IMR-90 (cell line): ENCODE measurements around the gene SDK1. TPM values are rescaled to one million over a fixed set of nuclear protein-coding genes. Genes with fewer than 3 reads are reported as not detected.

Experiments
- ATAC-seq: fragments of 200-7000 bp; cut with Tn5 transposase; 2 replicates; pipeline ENCODE4 v1.9.1; 2020; ENCODE audit warnings: low read depth, mild to moderate bottlenecking, moderate library complexity
- BruUV-seq: library from RNA; stranded (reverse); fragments of 400-500 nt; replicated peaks from 2 replicates; lab custom pipeline; 2021; lab: Mats Ljungman, UMichigan
- CTCF ChIA-PET: fragments of 300-600 bp; formaldehyde crosslinking; extraction: SDS; loops from one replicate; lab custom pipeline; 2021; ENCODE audit warnings: antibody characterized with exemption; lab: Yijun Ruan, JAX
- POLR2A ChIA-PET: fragments of 300-600 bp; sonication (Branson Sonifier 250); formaldehyde crosslinking; loops from one replicate; lab custom pipeline; 2022; ENCODE audit warnings: antibody characterized with exemption; ENCODE audit not compliant: unreplicated experiment; lab: Charles Lee
- DNase-seq: peaks from one replicate; pipeline ENCODE4 v3.0.0; 2013
- H2AFZ ChIP-seq: replicated peaks from 2 replicates; pipeline ENCODE3; 2013; ENCODE audit warnings: low read length, mild to moderate bottlenecking; ENCODE audit not compliant: poor library complexity
- H2AK5ac ChIP-seq: 2 replicates; pipeline ENCODE4 v1.6.1; 2013; ENCODE audit warnings: low read depth, low read length, inconsistent platforms
- H2AK9ac ChIP-seq: replicated peaks from 2 replicates; pipeline ENCODE3; 2013; ENCODE audit warnings: mild to moderate bottlenecking, low read depth, low read length, moderate library complexity; ENCODE audit not compliant: poor library complexity
- H2BK120ac ChIP-seq: 2 replicates; pipeline ENCODE4 v1.6.1; 2013; ENCODE audit warnings: low read depth, low read length, inconsistent platforms
- H2BK15ac ChIP-seq: 3 replicates; pipeline ENCODE4 v1.6.1; 2013; ENCODE audit warnings: low read depth, low read length, inconsistent platforms
- H2BK20ac ChIP-seq: 2 replicates; pipeline ENCODE4 v1.6.1; 2013; ENCODE audit warnings: low read depth, mild to moderate bottlenecking, inconsistent platforms, low read length, moderate library complexity
- H2BK5ac ChIP-seq: 2 replicates; pipeline ENCODE4 v1.6.1; 2013; ENCODE audit warnings: mild to moderate bottlenecking, low read depth, low read length, inconsistent platforms; ENCODE audit not compliant: poor library complexity, severe bottlenecking
- H3K14ac ChIP-seq: replicated peaks from 2 replicates; pipeline ENCODE4 v1.6.1; 2013; ENCODE audit warnings: low read depth, low read length, inconsistent platforms
- H3K18ac ChIP-seq: 2 replicates; pipeline ENCODE4 v1.6.1; 2013; ENCODE audit warnings: low read depth, low read length, control low read depth
- H3K23ac ChIP-seq: 2 replicates; pipeline ENCODE4 v1.6.1; 2013; ENCODE audit warnings: low read depth, low read length, inconsistent platforms
- H3K27ac ChIP-seq: 2 replicates; pipeline ENCODE4 v1.5.1; 2013; ENCODE audit warnings: mild to moderate bottlenecking, control low read depth, low read length; ENCODE audit not compliant: insufficient read depth
- H3K27me3 ChIP-seq: 2 replicates; pipeline ENCODE4 v1.6.1; 2013; ENCODE audit warnings: low read length; ENCODE audit not compliant: control insufficient read depth, insufficient read depth
- H3K36me3 ChIP-seq: 2 replicates; pipeline ENCODE4 v1.6.1; 2013; ENCODE audit warnings: low read length, mixed read lengths; ENCODE audit not compliant: control insufficient read depth, insufficient read depth
- H3K4ac ChIP-seq: 2 replicates; pipeline ENCODE4 v1.6.1; 2013; ENCODE audit warnings: low read depth, low read length, inconsistent platforms
- H3K4me1 ChIP-seq: 2 replicates; pipeline ENCODE4 v1.6.1; 2013; ENCODE audit warnings: low read length, mixed read lengths; ENCODE audit not compliant: control insufficient read depth, insufficient read depth
- H3K4me2 ChIP-seq: 2 replicates; pipeline ENCODE4 v1.6.1; 2013; ENCODE audit warnings: low read depth, mild to moderate bottlenecking, control low read depth, low read length, moderate library complexity
- H3K4me3 ChIP-seq: 2 replicates; pipeline ENCODE4 v1.5.1; 2013; ENCODE audit warnings: low read depth, mild to moderate bottlenecking, control low read depth, low read length, moderate library complexity; ENCODE audit not compliant: insufficient read depth
- H3K56ac ChIP-seq: 2 replicates; pipeline ENCODE4 v1.6.1; 2013; ENCODE audit warnings: low read length, inconsistent platforms; ENCODE audit not compliant: insufficient read depth; ENCODE audit errors: extremely low read depth
- H3K79me1 ChIP-seq, 2 experiments: 2 replicates each; pipeline ENCODE4 v1.6.1; 2013; ENCODE audit warnings: low read length in 2 of 2, inconsistent platforms in 1 of 2, low read depth in 1 of 2
- H3K9ac ChIP-seq: 2 replicates; pipeline ENCODE4 v1.6.1; 2013; ENCODE audit warnings: low read depth, low read length, control low read depth
- H3K9me1 ChIP-seq: 2 replicates; pipeline ENCODE4 v1.6.1; 2013; ENCODE audit warnings: low read length, inconsistent platforms; ENCODE audit not compliant: insufficient read depth
- H3K9me3 ChIP-seq: 2 replicates; pipeline ENCODE4 v1.6.1; 2013; ENCODE audit warnings: low read length; ENCODE audit not compliant: control insufficient read depth, insufficient read depth
- H4K20me1 ChIP-seq: 2 replicates; pipeline ENCODE4 v1.6.1; 2013; ENCODE audit warnings: low read length, inconsistent platforms; ENCODE audit not compliant: insufficient read depth
- H4K5ac ChIP-seq: 2 replicates; pipeline ENCODE4 v1.6.1; 2013; ENCODE audit warnings: mild to moderate bottlenecking, low read depth, low read length, control low read depth
- H4K8ac ChIP-seq, 2 experiments: 2 replicates each; pipeline ENCODE4 v1.6.1; 2013; ENCODE audit warnings: low read depth in 2 of 2, low read length in 2 of 2, control low read depth in 1 of 2, inconsistent platforms in 1 of 2
- H4K91ac ChIP-seq: 2 replicates; pipeline ENCODE4 v1.6.1; 2013; ENCODE audit warnings: low read depth, low read length, inconsistent platforms; ENCODE audit not compliant: insufficient read depth
- FOS ChIP-seq: fragments of 150-350 bp; IDR thresholded peaks from 2 replicates; pipeline ENCODE4 v1.6.1; 2016; ENCODE audit warnings: low read depth, low read length
- WGBS, 2 experiments: methylation state at CpG; one replicate each; pipeline versions ENCODE4 v1.1.5 to v1.1.7; 2013; ENCODE audit warnings: missing lambda C conversion rate in 2 of 2; ENCODE audit not compliant: insufficient read length in 1 of 2; ENCODE audit errors: extremely low coverage in 2 of 2; 5-methylcytosine and 5-hydroxymethylcytosine counted together
- dilution Hi-C: fragments of 300-500 bp; cut with HindIII; formaldehyde crosslinking; loops from one replicate; pipeline ENCODE4 v1.14.3; 2018; ENCODE audit warnings: low sequenced_read_pairs; ENCODE audit not compliant: unreplicated experiment
- in situ Hi-C: fragments of 300-500 bp; cut with MboI; formaldehyde crosslinking; loops from 3 replicates; pipeline ENCODE4 v1.14.3; 2019; ENCODE audit warnings: low sequenced_read_pairs, inconsistent platforms, mixed read lengths
- intact Hi-C: fragments of 100-400 bp; cut with micrococcal nuclease; formaldehyde crosslinking; loops from 2 replicates; pipeline ENCODE4 v1.10.0; 2022
- polyA plus RNA-seq, 3 experiments: library from polyadenylated mRNA; depleted of rRNA; stranded (reverse); fragments of >200 nt; gene quantifications; 2 replicates each; pipeline ENCODE4 v1.2.3, GENCODE V29; 2012; ENCODE audit warnings: low replicate concordance in 1 of 3
- total RNA-seq: library from RNA; depleted of rRNA; stranded (reverse); fragments of >200 nt; gene quantifications from 2 replicates; pipeline ENCODE4 v1.2.3, GENCODE V29; 2012

SDK1 gene
- total and polyA plus RNA-seq, 2 of the 4 experiments (the other 2 are of a cell fraction), result 1.5 to 1.6 TPM

- Histone ChIP-seq H2BK15ac (no peak overlapping the region), H3K18ac (no peak overlapping the region), H3K4me2 (no peak overlapping the region), H4K20me1 (no peaks in the 10 kb centered on the region), H3K56ac (no peak overlapping the region), H3K9me1 (no peaks in the 10 kb centered on the region), H2AFZ (no peak overlapping the region), H3K4ac (no peak overlapping the region), H3K4me1 (no peaks in the 10 kb centered on the region), H3K14ac (no peak overlapping the region), H4K91ac (no peak overlapping the region), H3K36me3 (no peaks in the 10 kb centered on the region), H3K27ac (no peak overlapping the region), H3K9ac (no peak overlapping the region), H3K27me3 (no peaks in the 10 kb centered on the region), H4K5ac (no peak overlapping the region), H2BK20ac (no peak overlapping the region), H4K8ac (no peak overlapping the region), H2AK9ac (no peak overlapping the region), H3K4me3 (no peak overlapping the region), H2AK5ac (no peak overlapping the region), H3K9me3 (peaks cover 9% of the 10 kb centered on the region), H2BK5ac (no peak overlapping the region), H3K23ac (no peak overlapping the region), H3K79me1 (no peaks in the 10 kb centered on the region), H2BK120ac (no peak overlapping the region)
- intact Hi-C loops (no loop called here), in situ Hi-C loops (no loop called here), dilution Hi-C loops (no loop called here)
- no TSS peak for BruUV-seq
- ATAC-seq, result no peak
- TF ChIP-seq FOS, result no peak
- ChIA-PET POLR2A (no interaction called here), CTCF (no interaction called here)
- WGBS, 2 experiments, result no CpG with 5 or more reads among the region's 6 CpGs
- DNase-seq, result no peak
Observed at GRCh38 chr7:4226524-4226882, 925.5 kb downstream of the SDK1 start.
